GM21390 (cell line): ENCODE data around the gene VANGL2.

Experiments
- ATAC-seq: cut with Tn5 transposase; IDR thresholded peaks from one replicate; pipeline ENCODE4 v1.9.1; 2021; ENCODE audit not compliant: unreplicated experiment

The VANGL2 gene

DNA sequence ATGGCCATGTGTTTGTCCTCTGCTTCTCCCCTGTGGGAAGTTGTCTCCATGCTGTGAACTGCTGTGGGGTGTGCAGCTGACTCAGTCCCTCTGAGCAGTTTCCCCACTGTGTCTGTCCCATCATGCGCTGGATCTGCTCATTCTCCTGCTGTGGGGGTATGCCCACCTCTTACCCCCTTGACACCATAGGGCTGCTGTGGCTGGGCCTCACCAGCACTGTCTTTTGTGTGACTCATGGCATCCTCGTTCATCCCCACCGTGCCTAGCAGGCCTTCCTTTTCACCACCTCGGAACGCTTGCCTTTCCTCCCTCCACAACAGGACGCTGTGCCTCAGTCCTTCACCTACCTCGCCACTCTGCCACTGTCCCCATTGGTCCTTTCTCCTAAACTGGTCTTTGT lies 27.3 kb downstream of the VANGL2 start:
- ATAC-seq: no peak

DNA sequence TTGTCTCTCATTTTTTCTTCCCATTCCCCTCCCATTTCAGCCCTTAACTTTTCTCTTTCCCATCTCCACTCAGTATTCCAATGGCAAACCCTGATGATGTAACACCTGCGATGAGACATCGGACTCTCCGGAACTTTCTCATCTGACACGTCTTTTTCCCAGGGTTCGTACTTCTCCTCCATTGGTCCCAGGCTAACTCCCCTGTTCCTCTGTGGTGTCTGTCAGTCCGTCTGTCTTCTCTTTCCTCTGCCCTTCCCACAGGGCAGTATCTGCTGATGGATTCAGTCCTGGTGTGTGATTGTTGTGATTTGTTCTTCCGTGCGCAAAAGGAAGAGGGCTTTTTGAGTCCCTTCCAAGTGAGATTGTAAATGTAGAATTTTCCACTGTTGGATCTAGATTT lies 27.7 kb downstream of the VANGL2 start:
- ATAC-seq: no peak

DNA sequence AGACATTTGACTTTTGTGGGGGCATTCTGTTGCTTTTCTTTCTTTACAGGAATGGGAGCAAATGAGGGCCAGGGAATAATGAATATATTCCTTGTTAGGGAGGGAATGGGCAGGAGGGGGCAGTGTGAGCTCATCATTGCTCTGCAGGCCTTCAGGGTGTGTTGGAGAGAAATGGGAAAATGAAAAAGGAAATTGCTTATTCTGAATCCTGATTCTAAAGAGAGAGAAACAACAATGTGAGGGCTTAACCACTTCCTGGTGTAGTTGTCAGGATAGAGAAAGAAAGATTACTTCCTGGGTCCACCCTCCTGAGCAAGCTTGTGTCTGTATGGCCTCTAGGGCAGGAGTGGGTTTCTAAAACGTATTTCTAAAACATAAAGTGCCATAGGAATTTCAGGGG lies 28.3 kb downstream of the VANGL2 start:
- ATAC-seq: no peak

DNA sequence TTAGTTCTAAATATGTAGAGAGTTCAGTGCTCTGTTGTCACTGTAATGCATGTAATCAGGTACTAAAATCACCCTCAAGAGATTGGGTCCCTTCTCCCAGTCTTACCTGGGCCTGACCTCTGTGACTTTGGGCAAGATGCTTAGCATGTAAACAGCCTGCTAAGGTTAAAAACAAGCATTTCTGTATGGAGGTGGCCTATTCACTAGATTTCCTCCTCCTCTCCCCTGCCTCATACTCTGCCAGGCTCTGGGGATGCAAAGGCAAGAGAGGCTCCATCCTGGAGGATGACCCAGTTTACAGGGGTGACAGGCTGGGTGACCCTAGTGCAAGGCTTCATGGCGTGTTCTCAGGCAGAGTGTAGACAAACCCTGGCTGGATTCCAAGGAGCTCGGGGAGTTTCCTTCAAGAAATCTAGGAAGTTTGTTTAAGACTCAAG lies 28.8 kb downstream of the VANGL2 start:
- ATAC-seq: peak; percentile 3

DNA sequence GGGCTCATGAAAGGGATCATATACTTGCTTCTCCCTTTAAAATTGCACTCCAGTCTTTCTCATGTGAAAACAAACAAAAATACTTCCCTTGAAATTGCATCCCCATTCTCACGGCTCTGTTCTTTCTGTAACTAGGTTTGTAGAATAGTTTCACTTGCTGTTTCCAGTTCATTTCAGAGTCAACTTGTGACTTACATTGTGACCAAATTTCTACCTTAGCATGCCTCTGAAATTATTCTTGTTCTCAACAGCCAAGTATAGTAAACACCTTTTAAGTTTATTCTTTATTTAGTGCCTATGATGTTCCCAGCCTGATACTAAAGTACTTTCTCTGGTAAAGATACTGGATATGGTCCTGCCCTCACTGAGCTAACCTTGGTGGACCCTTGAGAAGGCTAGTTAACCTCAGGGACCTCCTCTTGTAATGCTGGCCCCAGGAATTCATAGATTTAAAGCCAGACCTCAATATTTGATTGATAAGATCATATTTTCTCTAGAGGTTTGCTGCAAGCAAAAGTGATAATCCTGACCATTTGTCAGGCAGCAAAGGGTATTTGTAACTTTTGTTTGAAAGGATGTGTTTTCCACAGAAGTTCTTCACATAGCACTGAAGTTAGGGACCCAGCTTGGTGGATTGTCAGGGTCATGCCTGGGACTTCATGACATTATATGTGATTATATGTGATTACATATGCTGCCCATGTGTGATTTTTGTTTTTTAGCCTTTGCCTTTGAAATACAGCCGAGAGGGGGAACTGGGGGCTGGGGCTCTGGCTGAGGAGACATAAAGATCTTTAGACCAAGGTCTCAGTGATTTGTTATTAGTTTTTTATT lies 29.6 kb downstream of the VANGL2 start:
- peak; percentile 47 for ATAC-seq

DNA sequence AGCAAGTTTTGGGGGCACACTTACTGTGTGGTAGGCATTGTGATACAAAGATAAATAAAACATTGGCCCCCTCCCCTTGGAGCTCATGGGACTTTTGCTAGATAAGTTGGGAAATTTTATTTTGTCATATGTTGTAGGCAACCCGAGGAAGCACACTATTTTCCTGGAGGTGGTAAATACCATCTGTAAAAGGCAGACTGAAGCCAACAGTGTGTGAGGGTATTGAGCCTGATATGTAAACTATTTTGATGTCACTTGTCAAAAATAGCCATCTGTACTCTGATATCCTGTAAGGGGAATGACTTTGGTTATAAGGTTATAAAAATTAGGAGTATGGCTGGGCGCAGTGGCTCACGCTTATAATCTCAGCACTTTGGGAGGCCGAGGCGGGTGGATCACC lies 30.6 kb downstream of the VANGL2 start:
- ATAC-seq: no peak

DNA sequence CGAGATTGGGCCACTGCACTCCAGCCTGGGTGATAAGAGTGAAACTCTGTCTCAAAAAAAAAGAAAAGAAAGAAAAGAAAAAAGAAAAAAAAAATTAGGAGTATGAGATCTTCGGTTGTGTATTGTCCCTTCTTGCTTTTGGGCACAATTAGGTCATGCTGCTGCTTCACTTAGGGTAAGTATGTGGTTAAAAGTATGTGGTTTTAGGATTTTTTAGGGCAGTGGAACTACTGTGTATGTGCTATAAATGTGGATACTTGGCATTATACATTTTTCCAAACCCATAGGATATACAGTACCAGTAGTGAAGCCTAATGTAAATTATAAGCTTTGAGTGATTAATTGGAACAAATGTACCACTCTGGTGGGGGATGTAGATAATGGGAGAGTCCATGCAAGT lies 31.2 kb downstream of the VANGL2 start:
- ATAC-seq: no peak

DNA sequence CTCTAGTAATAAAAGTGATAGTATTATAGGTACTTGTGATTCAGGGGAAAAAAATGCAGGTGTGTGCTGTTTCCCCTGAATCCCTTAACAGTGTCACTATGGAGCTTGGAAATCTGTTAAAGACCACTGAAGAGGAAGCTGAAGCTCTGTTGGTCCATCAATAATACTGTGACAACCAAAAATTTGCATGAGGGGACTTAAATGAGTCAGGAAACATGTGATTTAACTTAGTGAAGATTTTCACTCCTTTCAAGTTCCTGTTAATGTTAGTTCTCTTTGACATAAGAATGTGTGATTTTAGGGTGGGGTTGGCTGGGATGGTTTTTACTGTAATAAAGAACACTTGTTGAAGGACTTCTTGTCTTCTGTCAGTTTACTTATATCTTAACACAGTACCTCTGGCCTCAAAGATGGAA lies 32.0 kb downstream of the VANGL2 start:
- ATAC-seq: peak; percentile 58

DNA sequence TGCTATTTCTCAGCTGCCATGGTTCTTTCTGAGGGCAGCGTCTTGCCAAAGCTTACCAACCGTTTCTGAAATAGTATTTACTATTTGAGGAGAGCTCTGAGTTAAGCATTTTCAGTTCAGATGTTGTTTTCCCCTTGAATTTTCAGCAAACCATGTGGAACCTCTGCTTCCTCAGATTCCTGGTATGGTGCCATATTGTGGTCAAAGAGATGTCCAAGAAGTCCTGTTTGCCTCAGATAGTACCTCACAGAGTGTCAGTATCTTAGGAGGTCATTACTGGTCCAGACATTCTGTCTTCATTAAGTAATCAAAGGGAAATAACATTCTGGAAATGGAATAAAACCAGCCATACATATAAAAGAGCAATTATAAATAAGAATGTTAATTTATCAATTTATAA lies 36.6 kb downstream of the VANGL2 start:
- ATAC-seq: no peak

DNA sequence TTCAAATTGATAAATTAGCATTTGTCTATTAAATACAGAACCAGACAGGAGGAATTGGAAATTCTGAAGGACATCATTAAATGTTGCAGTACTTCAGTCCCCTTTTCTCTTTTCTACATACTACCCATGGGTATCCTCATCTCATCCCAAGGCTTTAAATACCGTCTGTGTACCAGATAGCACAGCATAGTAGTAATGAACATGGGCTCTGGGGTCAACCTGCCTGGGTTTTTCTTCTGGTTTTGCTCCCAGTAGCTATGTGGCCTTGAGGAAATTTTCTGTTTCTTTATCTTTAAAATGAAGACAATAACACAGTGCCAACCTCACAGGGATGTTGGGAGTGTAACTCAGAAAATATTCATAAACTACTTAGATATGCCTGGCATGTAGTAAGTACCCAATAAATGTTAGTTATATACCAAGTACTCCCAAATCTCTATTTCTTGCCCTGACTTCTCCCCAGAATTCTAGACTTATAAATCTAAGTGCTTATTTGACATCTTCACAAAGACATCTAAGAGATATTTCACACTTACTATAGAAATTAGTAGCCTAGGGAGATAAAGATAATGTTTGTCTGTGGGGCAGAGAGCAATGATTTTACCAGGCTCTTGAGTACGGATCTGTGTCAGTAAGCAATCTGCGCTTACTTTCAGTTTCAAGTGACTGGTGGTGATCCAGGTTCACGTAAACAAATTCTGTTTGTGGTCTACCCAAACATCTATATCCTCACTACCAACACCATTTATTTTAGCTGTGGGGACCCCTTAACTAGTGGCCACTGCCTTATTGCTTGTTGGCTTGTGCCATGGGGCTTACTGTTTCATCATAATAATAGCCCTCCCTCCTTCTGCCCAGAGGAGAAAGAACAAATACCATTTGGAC lies 37.3 kb downstream of the VANGL2 start:
- ATAC-seq: peak; percentile 53

DNA sequence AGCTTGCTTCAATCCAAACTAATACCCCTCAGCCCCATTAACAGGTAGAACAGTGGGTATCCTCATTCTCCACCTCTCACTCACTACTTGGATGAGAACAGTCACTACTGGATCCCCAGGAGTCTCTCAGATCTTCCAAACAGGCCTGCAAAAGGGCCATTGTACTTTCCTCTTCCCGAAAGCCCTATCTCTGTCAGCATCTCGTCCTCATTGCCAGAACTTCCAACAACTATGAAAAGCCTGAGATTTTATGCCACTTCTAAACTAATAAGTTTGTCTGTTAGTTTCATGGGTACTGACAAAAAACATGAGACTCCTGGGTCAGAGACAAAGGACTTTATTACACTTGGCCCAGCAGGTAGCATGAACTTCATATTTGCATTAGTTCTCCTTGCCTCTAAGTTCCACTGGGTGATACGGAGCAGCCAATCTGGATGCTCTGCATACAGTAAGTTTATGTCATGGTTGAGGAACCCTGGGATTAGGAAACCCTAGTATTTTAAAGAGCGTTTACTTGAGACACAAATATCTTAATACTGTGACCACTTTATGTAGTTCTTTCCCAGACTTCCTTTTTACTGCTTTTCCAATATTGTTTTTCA lies 38.1 kb downstream of the VANGL2 start:
- no peak for ATAC-seq

DNA sequence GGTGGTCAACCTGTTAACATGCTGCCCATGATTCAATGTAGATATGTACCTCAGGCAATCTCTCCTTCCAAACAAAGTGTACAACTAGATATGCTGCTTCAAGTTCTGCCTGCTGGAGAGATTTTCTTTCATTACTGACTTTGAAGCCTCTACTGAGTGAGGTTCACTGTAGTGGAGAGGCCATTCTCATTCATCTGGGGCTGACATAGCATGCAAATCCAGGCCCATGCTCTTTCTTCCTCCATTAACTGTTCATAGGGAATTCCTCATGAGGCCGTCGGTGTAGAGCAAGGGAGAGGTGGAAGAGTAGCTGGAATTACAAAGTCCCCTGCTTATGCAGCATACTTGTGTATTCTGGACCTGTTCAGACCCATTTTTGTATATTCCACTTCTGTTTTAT lies 38.6 kb downstream of the VANGL2 start:
- ATAC-seq: no peak

DNA sequence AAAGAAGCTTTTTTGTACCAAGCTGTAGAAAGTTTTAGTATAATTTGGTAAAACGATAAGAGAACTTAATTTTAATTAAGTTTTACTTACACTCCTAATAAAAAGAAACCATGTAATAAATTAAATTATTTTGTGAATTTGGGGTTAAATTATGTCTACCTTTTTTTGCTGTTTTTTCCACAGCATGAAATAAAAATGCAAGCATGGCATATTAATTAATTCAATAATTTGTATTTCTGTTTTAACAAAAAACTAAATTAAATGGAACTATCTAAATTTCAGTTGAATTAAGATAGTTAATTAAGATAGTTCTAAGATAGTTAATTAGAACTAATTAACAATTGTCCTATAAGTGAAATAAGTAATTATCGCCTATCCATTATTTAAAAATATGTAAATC lies 39.4 kb downstream of the VANGL2 start:
- ATAC-seq: no peak

DNA sequence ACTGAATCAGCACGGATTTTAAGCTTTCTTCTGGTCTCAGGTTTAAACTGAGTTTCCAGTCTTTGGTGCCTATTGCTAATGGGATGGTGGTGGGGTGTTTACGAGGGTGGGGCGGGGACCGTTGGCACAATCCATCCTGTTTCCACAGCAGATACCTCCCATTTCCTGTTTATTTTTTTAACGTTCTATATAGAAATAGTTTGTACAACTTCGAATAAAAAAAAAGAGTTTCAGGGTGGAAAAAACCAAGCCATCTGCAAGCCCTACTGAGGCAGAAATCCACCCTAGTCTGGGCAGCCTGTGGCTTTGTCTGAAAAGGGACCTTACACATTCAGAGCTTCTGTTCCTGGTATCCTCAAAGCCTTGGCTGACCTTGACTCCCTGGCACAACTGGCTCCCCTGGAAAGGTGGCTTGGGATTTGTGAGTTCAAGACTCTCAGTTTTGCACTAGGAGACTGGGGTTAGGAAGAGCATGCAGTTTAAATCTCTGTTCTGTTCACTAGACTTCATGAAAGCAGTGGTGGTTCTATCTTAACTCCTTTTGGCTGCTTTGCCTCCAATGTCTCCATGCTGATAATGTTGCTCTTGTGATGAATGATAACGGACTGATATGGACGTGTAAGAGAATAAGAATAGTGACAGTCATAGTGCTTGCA lies 46.7 kb downstream of the VANGL2 start:
- no peak for ATAC-seq

DNA sequence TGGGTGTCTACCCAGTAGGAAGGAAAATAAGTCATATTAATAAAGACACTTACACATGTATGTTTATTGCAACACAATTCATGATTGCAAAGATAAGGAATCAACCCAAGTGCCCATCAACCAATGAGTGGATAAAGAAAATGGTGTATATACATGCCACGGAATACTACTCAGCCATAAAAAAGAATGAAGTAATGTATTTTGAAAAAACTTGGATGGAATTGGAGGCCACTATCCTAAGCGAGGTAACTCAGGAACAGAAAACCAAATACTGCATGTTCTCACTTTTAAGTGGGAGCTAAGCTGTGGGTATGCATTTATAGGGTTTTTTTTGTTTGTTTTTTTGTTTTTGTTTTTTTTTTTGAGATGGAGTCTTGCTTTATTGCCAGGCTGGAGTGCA lies 49.1 kb downstream of the VANGL2 start:
- ATAC-seq: no peak

DNA sequence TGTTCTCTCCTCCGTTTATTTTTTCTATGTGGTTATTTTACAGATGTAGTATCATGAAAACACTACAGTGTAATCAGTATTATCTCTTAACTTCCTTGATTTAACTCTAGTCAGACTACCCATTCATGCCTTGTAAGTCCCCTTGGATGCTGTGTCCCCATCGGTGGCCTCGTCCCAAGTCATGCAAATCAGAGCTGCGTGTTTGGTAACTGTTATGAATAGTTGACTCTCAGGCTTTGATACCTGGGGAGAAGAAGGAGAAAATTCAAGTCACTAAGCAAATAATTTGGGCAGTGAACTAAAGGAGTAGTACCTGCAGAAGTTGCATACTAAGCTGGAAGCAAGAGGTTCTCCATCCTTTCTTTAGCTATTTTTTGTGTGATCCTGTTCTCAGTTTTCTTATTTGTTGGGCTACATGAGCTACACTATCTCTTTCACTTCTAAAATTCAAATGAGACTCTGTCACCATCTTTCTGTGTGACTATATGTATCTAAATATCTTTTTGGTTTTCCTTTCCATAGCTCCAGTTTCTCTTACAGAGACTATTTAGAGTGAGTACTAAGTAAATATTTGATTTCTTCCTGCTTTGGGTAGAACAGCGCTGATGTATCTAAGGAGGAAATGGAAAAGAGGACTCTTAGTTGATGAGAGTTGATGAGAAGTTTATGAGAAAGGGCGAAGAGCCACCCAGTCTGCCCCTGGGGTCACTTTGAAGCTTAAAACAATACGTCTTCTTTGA lies 50.9 kb downstream of the VANGL2 start:
- peak; percentile 43 for ATAC-seq

DNA sequence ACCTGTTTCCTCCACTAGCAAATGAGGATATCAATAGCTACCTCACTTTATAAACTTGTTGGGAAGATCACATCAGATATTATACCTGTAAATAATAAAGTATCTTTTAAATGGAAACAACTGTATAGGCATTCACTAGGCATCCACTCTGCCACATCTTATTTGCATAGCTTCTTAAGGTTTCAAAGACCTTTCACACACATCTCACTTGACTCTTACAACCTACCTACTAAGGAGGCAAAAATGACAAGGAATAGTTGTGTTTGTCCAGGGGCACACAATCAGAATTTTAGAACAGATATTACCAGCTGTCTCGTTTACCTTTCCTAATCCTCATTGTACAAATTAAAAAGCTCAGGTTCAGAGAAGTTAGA lies 51.5 kb downstream of the VANGL2 start:
- peak; percentile 42 for ATAC-seq

DNA sequence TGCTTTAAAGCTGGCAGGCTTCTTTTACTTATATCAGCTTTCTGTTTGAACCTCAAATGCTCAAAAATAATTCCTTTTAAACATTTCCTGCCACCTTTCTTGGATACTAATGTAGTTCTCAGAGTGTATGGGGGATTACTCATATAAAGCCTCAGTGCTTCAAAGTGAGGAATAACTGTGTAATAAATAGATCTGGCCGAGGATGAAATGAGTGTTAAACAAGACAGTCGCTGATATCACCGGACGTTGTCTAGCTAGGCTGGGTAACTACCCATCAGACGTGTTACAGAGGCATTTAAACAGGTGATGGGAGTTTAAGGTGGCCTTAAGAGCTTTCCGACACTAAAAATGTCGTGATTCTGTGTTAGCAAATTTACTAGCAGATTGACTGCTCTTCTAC lies 53.1 kb downstream of the VANGL2 start:
- no peak for ATAC-seq

DNA sequence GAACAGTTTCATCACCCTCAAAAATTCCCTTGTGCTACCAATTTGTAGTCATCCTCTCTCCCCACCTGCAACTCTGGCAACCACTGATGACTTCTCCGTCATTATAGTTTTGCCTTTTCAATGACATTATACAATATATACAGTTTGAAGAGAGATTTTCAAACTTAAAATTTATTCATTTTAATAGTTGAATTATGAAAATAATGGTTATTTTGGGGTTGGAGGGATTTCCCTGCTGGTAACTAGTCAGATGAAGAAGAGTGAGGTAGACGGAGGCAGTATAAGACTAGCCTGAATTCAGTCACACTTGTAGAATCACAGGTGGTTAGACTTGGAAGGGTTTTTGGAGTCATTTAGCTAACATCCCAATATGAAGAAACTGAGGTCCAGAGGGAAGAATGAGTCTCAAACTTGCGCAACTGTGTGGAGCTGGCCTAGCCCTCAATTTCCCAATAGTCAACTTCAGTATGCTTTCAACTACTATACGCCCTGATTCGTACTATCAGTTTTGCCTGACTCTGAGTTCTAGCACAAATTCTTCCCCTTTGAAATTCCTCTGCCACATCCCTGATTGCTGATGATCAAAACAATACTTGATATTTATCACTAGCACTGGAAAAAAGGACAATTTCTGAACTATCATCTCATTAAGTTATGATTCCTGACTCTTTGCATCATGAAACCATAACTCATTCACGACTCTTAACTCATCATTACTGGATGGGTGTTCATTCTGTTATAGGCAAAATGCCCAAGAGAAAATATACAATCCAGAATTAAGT lies 54.2 kb downstream of the VANGL2 start:
- ATAC-seq: no peak

DNA sequence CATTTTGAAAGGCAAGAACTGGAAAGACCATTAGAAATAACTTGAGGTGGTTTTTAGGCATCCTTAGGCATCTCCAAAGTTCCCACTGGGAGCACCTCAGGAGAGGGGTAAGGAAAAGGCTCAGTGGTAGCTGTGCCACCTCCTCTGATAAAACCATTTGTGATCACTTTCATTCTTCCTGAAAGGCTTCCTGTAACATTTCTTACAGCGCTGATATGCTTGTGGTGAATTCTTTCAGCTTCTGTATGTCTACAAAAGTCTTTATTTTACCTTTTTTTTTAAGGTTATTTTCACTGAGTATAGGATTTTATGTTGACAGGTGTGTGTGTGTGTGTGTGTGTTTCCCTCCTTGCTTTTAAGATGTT lies 54.8 kb downstream of the VANGL2 start:
- no peak for ATAC-seq
